TTC549 (cell line): ENCODE data around the gene SDSL.

Source experiments
- FAIRE-seq: peaks from 2 replicates; lab custom pipeline; 2012; peaks lifted over from hg19 to GRCh38; lab: Jason Lieb, UNC

Gene SDSL

DNA sequence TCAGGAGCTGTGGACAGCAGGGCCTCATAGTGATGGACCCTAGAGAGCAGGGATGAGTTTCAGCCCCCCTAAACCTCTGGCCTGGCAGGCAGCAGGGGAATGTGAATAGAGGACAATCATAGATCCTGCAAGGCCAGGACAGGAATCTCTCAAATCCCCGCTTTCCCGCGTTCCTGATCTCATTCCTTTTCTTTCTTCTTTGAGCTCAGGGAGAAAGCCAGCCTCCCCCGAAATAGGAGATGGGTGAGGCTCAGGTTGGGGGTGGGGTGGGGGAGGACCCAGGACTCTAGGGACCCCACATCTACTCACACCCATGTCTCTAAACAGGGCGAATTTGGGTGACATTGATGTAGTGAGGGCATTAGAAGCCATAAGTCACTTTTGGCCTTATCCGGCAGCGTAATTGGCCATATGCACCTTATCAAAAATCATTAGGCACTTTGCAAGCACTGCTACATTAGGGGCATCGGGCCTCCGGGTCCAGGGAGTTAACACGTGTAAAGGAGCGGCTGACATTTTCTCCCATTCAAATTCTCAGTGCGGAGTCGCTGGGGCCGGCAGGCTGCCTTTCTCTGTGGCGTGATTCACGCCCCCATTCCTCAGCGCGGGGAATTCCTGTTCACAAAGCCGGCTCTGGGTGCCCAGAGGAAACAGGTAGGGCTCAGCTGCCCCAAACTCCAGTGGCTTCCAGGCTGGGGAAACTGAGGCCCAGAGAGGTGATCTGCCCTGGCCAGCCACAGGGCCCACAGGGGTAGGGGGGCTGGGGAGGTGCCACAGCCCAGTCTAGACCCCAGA lies 48.0 kb downstream of the SDSL start:
- no peak for FAIRE-seq

DNA sequence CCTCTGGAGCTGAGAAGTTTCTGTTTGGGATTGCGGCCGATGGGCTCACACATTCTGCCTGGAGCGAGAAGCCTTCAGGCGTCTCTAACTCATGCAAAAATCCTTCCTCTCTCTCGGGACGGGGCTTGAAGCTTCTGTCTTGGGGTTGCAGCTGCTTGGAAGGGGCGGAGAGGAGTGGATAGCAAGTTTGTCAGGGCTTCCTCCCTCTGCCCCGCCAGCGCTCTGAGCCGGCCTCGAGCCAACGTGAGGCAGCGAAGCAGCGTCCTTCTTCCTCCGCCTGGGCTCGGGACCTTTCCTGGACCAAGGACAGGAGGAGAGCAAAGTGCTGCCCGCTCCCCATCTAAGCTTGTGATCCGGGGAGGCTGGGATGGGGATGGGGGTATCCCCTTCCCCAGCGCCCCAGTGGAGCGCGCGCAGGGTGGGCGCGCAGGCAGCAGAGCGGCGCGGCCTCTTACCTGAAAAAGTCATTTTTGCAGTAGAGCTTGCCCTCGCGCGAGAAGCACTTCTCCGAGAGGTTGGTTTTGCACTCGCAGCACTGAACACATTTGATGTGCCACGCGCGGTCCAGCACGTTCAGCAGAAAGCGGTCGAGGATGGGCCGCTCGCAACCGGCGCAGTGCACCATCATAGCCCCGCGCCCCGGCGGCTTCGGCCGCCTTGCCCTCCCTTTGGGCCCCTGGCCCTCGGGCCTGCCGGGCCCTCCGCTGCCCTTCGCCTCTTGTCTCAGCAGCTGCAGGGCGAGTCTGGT lies 48.9 kb downstream of the SDSL start:
- no peak for FAIRE-seq

DNA sequence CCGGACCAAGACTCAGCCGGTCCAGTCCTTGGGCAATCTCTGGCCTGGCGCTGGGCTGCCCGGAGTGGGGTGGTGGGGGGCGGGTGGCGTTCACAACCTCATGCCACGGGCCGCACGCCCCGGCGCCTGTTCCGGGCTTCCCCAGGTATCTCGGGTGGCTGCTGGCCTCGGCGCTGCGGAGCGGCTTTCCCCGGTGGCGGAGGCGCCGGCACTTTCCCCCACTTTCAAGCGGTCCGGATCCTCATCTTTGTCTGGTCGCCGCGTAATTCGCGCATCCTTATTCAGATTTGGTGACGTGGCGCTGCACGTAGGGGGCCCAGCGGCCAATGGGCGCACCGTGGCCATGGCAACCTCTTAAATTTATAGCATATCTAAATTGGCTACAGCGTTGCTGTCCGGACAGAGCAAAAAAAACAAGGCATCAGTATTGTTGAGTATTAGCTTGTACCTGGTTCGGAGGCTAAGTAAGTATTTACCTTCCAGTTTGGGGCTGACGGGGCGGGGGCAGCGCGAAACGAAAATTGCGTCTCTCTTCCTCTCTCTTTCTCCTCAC lies 49.5 kb downstream of the SDSL start, which contains the start of gene LHX5:
TSS of gene LHX5 (minus strand) at position 253 of the 553 bp plus-strand sequence. CDS start 373 bp downstream, outside the sequence.
- FAIRE-seq, result no peak

GRCh38 chr12:113472191-113473121 lies 50.3 kb downstream of the SDSL start:
- no peak for FAIRE-seq

DNA sequence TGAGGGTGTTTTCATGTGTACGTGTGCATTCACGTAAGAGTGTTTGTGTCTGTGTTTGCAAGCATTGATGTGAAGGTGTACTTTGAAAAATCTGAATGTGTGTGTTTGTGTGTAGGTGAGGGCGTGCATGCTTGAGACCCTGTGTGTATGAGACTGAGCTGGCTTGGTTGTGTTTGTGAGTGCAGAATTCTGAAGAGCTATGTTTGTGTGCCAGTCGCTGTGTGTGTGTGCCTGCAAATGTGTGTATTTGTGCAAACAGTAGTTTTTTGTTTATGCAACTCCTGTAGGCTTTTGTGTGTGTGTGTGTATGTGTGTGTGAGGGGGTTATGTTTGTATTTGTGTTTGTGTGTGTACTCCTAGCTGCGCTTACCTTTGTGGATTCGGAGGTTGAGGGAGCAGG lies 51.2 kb downstream of the SDSL start:
- no peak for FAIRE-seq

DNA sequence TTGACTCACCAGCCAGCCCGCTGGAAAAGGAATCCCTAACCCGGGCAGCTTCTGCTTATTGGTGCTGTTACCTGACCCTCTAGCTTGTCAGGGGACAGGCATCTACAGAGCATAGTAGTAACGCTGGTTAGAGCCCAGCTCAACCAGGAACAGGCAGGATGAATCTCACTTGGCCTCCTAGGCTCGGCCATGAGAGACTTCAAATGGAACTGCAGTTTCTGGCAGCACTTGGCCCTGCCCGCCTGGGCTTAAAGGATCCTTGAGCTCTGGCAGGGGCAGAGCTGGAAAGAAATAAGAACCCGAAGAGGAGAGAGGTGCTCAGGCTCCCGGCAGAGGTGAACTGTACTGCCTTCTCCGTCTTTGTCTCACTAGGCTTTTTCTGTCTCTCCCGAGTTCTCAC lies 51.8 kb downstream of the SDSL start:
- no peak for FAIRE-seq

DNA sequence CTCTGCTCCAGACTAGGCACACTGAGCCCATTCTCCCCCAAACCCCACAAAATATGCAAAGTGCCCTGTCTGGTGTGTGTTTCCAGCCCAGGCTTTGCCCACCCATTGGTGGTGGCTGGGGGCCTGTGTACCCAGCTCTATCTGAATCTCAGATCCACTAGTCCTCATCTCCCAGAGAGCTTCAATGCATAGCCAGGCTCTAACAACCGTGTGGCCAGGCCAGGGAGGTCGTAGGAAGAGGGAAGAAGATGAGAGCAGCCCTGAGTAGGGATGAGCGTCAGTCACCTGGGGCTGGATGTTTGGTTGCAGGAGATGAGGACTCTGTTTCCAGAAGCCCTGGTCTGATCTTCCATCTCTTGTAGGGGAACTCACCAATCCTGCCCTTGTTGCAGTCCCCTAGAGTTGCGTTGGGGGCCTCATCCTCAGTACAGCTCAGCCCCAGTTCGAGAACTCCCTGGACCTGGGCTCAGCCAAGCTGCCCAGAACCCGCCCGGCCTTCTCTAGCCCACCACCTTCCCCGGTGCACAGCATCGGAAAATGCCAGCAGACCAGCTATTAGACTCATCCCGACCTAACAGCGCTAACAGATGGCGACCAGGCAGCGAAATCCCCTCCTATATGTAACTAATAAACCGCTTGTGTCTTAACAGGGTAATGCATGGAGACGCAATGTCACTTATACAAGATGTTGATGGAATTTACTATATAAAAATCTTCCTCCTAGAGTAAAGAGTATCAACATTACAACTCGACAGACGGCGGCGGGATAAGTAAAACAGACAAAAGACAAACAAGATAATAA lies 52.7 kb downstream of the SDSL start:
- no peak for FAIRE-seq

DNA sequence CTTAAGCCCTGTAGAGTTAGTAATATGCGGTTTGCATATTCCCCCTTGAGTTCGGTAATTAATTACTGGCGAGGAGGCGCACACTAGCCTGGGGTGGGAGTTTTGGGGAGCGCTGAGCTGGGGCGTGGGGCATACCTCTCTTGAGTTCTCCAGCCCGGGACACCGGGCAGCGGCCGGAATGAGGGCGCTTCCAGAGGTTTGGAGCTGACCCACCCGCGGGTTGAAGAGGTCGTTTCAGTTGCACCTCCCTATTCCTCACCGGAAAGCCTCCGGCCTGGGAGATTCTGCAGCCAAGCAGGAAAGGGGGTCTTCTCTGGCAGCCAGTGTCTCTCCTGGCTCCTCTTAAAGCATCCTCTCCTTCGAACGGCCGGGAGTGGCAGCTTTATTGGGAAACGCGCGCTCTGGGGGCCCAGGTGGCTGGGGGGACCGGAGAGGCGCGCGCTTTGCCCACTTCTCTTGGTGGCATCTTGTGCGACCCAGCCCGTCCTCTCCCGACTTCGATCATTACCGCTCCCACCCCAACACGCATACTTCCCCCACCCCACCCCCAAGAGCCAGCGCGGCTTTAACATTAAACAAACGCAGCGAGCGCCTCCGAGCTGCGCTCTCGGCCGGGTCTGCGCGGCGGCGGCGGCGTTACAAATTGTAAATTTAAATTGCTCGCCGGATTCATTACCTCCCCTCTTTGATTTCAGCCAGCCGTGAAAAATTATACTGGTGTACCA lies 53.4 kb downstream of the SDSL start:
- FAIRE-seq, result no peak

DNA sequence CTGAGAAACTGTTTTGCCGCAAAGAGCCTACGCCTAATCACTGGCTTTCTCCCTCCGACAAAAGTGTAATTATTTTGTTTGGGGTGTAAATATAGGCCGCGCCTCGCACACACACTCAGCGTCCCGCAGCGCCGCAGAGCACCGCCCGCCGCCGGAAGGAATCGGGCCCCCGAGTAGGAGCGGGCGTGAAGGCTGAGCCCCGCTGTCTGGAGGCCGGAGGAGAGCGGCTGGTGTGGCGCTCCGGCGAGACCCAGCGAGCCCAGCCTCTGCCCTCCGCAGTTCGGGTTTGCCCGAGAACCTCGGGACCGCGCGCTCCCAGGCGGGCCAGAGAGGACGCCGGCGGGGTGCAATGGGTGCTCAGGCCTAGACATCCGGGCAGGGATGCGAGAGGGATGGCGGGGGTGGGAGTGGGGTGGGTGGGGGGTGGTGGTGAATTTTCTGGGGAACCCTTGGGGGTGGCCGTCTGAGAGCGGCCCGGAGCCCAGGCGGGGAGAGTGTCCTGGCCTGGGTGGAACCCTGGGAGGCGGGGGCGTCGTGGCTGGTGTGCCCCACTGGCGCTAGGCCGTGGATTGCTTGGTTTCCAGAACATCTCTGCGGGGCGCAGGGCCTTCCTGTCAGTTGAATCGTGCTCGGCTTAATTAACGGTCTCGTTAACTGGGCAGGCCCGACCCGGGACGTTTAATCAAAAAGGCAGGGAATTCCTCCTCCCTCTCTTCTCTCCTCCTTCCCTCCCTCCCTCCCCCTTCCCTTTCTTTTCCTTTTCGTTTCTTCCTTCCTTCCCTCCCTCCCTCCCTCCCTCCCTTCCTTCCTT lies 54.2 kb downstream of the SDSL start:
- FAIRE-seq, result no peak

DNA sequence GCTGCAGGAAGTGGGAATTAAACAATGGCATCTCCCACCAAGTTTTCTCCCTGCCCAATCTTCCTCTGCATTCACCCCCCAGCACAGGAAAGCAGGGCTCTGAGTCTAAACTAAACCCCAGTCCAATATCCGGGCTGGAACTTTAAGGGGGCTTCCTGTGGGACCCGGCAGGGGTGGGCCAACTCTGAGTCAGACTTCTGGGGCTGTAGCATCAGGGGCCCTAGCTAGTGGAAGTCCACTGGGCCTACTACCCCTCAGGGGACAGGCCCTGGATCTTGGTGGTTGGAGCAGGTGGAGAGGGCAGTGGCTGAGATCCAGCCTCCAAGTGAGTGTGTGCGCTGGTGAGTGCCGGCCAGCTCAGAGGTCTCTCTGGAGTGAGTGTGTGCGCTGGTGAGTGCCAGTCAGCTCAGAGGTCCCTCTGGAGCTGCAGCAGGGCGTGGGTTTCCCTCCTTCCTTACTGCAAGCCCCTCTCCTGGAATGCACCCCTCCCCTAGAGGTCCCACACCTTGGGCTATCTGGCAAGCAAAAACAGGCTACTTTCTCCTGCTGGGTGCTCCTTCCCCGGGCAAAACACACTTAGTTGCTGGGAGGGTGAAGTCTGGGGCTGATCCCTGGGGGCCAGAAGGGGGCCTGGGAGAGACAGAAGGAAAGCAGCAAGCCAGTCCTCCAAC lies 55.1 kb downstream of the SDSL start:
- FAIRE-seq, result no peak

- no peak for FAIRE-seq
These were observed 55.6 kb downstream of the SDSL start for GRCh38 chr12:113477842-113478215.

GRCh38 chr12:113478351-113479011 lies 56.3 kb downstream of the SDSL start:
- no peak for FAIRE-seq

DNA sequence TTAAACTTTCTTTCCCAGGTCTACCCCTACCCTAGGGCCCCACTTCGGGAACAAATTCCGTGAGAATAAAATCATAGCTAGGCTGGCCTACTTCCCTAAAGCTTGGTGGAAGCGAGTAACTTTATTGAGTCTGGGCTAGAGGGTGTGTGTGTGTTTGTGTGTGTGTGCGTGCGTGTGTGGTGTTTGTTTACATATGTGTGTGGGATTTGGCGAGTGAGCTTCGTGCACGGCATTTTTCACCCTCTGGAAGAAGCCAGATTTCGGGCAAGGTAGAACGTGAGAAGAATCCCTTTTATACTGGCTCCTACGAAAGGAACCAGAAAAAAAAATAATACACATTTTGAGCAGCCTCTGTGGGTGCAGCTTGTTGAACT lies 57.0 kb downstream of the SDSL start:
- FAIRE-seq, result no peak

GRCh38 chr12:113479590-113480335 lies 57.6 kb downstream of the SDSL start:
- FAIRE-seq, result no peak

DNA sequence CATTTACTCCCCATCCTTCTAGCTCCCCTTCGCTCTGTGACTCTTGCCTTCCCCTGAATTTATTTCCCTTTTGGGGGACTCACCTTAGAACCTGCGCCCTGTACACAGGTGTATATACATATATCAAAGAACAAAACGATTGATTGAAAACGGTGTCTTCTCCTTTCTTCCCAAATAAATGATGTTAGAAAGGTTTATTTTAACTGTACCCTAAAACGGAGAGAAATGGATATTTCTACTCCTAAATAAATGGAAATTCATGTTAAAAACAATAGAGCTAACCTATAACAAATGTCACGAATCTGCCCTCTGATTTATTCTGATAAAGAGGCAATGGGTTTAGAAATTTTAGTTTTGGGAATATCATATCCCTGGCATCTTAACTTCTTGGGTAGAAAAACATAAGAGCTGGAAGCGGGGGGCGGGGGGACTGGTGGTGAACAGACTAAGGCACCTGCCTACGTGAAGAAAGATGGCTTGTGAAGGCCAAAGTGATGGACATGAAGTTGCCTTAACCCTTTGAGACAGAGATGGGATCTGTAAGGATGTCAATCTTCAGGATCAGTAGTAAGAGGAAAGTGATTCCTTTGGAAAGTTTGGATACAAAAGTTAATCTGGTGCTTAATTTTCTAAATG lies 58.3 kb downstream of the SDSL start:
- no peak for FAIRE-seq

- no peak for FAIRE-seq
These were observed 60.2 kb downstream of the SDSL start for GRCh38 chr12:113482334-113482733.

DNA sequence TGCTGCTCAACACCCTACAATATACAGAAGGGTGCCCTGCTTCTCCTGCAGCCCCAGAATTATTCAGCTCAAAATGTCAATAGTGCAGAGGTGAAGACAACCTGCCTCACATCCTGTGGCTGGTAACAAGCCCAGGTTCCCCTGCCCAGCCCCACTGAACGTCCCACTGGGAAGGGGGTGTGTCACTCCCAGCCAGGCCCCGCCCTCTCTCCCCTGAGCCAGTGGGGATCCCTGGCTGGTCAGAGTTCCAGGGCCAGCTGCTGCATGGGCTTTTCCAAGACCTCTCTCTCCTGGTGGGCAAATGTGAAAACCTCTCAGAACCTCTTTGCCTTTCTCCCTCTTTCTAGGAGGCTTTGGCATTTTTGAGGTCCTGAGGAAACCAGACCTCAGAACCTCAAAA lies 63.1 kb downstream of the SDSL start:
- no peak for FAIRE-seq

- no peak for FAIRE-seq
These were observed 64.5 kb downstream of the SDSL start for GRCh38 chr12:113486722-113487121.
